Measurements from ENCODE around the gene SIM2.

- TF ChIP-seq CTCF (CRISPR knock-in tag; IDR thresholded peaks at IDR 0.05) = no peak
- TF ChIP-seq FOXM1 (CRISPR knock-in tag; IDR thresholded peaks at IDR 0.05) = no peak
- TF ChIP-seq MAFK (conservative IDR thresholded peaks at IDR 0.05 in 1 of 2, IDR thresholded peaks at IDR 0.05 in 1 of 2; ENCODE audit: low read length in 2 of 2) = peak; percentile 45 to 76; a peak in 3 of 4 replicates
- no peak for TF ChIP-seq HMGXB4 (CRISPR knock-in tag; IDR thresholded peaks at IDR 0.05; ENCODE audit: borderline replicate concordance in 1 of 2, low read depth in 1 of 2)
- no peak for TF ChIP-seq ZNF557 (CRISPR knock-in tag; IDR thresholded peaks at IDR 0.05)
- TF ChIP-seq CSRNP2 (CRISPR knock-in tag; conservative IDR thresholded peaks at IDR 0.05; ENCODE audit: low read depth) = no peak
These were observed 17.5 kb downstream of the SIM2 start for GRCh38 chr21:36716387-36716786.

All from HepG2 (cell line).